ENCODE data around the gene NPRL2.
A peak's percentile ranks its signal among the peaks of the same experiment; 100 is the strongest.

Gene NPRL2

GRCh38 chr3:50347187-50347813, 3.3 kb downstream of the NPRL2 start:
- DNase-seq = peak; percentile 71

DNA sequence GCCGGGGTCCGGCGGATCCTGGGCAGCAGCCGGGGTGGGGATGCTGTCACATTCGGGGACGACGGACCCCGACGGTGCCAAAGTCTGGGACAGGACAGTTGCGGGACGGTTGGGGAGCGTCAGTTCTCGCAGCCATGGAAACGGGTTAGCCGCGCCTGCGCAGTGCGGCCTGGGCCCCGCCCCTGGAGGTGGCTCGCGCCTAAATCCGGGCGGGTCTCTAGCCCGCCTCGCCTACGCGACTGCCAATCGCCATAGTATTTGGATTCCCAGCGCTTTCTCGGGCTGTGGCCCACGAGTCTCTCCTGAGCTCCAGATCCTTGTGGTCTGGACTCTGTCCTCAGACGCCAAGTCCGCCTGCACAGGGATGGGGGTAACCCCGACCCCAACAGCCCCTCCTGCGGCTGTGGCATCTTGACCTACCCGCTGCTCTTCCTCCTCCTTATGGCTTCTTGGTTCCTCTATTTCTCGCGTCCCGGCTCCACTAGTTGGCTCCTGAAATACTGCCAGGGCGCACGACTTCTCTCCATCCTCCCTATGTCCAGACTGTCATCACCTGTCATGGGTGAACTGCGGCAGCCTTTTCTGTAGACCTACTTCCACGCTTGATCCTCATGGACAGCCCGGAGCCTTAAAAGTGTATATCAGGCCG, 4.9 kb downstream of the NPRL2 start, which contains the start of gene ZMYND10:
TSS of gene ZMYND10 (minus strand) at position 147 of the 649 bp plus-strand sequence. CDS start 153 bp downstream, outside the sequence.
- DNase-seq = peak; percentile 78

DNA sequence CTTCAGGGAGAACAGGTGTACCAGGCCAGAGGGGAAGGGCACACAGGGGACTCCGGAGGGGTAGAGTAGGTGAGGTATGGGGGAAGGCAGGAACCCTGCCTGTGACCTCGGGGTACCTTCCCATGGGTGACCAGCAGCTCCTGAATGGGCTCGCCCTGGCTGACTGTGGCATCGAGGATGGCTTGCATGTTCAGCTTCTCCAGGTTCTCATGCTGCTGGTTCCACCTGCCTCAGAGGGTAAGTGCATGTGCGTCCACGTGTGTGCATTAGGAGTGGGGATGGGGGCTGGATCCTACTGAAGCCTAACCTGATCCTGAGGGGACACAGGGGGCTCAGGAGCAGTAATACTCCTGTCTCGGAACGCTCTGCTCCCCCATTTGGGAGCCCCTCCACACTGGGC, 5.6 kb downstream of the NPRL2 start:
- DNase-seq = no peak

DNA sequence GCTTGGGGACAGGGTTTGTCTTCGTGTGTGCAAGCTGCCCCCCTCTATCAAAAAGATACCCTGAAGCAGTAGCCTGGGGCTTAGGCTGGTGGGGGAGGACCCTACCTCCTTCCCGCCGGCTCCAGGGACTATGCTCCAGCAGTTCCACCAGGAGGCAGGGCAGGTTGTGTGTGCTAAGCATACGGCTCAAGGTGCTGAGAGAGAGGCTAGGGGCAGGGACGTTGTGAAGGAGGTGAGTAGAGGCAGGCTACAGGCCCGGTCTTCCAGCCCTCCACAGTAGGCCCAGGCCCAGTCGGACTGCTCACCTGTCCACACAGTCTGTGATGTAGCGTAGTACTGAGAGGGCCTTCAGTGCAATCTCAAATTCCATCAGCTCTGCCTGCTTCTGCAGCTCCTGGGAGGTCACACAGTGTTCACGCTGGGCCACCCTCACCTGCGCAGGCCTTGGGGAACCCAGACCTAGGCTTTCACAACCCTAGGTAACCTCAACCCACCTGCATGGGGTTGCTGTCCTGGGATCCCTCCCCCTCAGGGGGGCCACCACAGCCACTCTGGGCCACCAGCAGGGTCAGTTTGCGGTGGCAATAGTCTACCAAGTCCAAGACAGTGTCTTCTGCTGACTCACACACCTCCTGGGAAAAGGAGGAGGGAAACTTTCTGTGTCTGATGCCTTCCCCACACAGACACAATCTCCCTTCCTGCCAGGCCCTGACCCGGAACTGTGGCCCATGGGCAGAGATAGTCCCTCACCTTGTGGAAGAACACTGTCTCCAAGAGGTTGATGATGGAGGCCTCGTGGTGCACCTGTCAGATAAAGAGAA, 7.6 kb downstream of the NPRL2 start:
- DNase-seq = no peak

GRCh38 chr3:50341996-50342650, 8.5 kb downstream of the NPRL2 start:
- DNase-seq = no peak

DNA sequence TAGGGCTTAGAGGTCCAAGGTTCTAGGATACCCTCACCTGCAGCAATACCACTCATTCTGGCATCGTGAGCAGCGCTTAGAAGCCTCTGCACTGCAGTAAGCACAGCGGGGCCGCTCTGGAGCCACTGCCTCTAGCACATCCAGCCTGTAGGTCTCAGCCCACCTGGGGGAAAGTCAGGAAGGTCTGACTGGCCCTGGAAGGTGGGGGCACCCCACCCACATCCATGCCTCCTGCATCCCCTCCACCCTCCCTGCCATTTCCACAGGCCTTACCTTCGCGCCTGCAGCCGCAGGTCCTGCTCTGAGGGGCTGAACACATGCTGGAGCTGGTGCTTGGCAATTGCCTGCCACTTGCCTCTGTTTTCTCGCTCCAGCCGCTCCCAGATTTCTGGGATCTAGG, 9.0 kb downstream of the NPRL2 start:
- no peak for DNase-seq

- no peak for DNase-seq
These were observed 9.9 kb downstream of the NPRL2 start, which contains the start of gene RASSF1 for GRCh38 chr3:50340448-50341329. RASSF1 (minus strand) TSS chr3:50340836; CDS start chr3:50340805, 31 bp downstream.

DNA sequence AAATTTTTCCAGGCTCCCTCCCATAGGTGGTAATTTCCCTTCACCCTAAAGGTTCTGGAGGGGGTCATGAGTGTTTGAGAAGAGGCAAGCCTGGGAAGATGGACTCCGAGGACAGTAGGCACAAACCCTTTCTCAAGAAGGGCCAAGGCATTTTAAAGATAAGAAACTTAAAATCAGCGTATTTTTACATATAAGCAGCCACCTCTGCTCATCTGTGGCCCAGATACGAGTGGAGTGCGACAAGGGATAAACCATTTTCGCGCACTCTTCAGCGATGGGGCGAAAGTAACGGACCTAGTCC, 10.5 kb downstream of the NPRL2 start:
- no peak for DNase-seq

DNA sequence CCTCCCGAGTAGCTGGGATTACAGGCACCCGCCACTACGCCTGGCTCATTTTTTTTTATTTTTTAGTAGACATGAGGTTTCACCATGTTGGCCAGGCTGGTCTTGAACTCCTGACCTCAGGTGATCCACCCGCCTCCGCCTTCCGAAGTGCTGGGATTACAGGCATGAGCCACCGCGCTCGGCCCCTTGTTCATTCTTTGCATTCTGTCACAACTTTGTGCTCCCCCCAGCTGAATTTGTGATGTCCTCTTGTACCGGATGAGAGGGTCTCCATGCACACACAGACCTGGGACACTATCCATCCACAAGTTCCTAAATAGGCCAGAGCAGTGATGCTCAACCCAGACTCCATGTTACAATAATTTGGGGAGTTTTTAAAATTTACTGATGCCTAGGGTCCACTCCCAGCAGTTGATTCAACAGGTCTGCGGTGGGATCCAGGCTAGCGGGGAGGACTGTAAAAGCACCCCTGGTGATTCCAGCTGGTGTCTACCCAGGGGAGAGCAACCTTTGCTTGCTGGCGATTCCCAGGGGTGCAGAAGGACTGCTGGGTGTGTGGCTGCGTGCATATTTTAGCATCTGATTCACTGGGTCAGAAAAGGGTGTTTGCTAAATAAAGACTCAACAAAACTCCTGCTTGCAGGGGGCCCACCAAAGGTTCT, 11.0 kb downstream of the NPRL2 start:
- no peak for DNase-seq

DNA sequence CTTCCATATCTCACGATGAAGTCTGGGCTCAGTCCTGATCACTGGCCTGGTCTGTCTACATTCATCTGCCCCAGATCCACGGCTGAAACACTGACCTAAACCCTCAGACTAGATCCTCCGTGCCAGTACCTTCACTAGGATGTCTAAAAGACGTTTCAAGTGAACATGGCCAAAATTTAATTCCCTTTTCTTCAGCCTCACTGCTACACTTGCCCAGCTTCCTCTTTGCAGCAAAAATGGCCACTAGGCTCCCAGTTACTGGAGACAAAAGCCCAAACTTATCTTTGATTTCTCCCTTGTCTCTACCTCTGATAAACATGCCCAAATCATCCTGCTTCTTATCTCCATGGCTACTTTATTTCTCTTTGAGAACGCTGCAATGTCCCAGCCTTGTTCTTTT, 11.6 kb downstream of the NPRL2 start:
- DNase-seq = no peak

DNA sequence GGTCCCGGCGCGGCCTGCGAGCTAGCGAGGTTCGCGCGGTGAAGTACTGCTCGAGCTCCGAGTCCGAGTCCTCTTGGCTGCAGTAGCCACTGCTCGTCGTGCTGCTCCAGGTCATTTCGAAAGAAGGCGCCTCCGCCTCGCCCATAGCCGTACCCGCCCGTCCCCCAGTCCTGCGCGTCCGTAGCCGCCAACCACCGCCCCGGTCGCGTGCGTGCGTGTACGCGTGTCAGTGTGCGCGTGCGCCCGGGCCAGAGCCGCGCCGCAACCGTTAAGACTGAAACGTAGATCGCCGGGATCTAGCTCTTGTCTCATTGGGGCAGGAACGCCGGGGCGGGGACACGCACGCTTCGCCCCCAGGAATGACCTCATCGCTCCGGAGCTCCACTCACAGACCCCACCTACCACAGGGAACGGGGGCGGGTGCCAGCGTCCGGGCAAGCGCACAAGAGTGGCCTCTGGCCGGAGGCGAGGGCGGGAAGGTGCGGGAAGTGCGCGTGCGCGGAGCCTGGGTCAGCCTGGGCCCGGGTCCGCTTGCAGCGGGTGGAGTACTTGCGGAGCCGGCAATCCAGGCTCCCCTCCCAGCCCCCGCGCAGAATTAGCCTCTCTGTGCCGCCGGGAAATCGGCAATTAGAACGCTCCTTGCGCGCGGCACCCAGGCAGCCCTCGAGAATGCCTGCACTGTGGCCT, 13.3 kb downstream of the NPRL2 start:
- DNase-seq = peak; percentile 98

GRCh38 chr3:50336452-50337174, 14.0 kb downstream of the NPRL2 start:
- DNase-seq = peak; percentile 40

GRCh38 chr3:50334339-50335075, 16.1 kb downstream of the NPRL2 start:
- DNase-seq = no peak

- DNase-seq = no peak
These were observed 16.7 kb downstream of the NPRL2 start for GRCh38 chr3:50333744-50334328.

DNA sequence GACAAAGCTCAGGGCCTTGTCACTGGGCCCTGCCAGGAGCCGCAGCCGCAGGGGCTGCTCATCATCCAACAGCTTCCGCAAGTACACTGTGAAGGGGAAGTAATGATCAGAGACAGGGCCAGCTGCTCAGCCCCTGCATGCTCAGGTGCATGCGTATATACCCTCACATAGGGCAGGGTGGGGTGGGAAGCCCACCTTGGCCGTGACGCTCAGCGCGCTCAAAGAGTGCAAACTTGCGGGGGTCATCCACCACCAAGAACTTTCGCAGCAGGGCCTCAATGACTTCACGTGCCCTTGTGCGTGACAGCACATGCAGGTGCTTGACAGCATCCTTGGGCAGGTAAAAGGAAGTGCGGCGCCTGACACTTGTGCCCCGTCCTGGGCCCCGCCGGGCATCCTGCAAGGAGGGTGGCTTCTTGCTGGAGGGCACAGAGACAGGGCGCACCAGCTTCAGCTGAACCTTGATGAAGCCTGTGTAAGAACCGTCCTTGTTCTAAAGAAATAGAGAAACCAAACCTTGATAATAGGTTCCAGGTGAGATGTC, 19.1 kb downstream of the NPRL2 start:
- no peak for DNase-seq

GRCh38 chr3:50330330-50330729, 20.2 kb downstream of the NPRL2 start:
- no peak for DNase-seq

DNA sequence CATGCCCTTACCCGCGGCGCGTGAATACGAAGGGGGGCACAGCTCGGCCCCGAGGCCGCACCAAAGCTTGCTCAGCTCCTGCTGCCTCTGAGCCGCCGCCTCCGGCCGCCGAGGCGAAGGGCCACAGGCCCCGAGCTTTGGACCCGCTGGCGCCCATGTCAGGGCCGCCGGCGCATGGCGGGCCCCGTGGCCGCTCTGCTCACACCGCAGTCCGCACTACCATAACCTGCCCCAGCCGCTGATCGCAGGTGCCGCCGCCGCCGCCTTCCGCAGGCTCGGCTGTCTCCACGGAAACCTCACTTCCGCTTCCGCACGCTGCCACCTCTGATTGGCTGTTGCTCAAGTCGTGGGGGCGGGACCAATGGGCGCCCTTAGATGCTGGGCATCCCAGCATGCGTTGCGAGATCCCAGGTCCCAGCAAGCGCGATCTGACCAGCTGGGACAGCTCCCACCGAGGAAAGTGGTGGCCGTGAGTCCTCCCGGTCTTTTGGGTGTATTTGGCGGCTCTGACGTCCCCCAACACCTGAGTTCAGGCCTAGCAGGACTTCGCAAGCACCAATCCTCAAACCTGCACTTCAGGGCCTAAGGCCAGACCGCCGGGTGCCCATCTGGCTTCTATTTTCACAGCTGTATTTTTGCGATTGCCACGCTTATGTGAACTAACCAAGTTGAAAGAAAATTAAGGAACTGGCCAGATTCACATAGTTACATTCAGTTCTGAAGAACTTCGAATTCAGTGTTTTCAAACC, 22.5 kb downstream of the NPRL2 start, which contains the start of gene TUSC2:
TSS of gene TUSC2 (minus strand) at position 281 of the 749 bp plus-strand sequence. CDS start at position 157, 124 bp downstream.
- DNase-seq = peak; percentile 96

- no peak for DNase-seq
These were observed 23.4 kb downstream of the NPRL2 start for GRCh38 chr3:50327129-50327528.
